ENCODE measurements around the gene CPLX4. TPM values are rescaled to one million over a fixed set of nuclear protein-coding genes. Genes with fewer than 3 reads are reported as not detected.

The CPLX4 gene
- total RNA-seq, 4 donors from 2014 or later, result not detected

DNA sequence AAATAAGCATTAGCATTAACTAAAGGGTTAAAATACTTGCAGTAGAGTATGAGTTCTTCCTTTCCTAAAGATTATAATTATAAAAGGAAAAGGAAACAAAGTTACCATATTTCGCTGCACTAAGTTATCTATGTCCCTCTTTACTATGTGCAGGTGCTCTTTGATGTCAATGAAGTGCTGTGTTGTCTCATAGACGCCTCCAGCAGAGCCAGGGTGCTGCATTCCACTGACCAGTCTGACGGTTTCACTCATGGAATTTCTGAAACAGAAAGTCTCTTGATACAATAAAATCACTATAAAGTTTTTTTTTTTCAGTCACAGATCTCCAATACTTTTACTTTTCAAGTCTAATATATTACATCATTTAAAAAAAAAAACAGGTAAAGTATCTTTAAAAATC, 14.5 kb upstream of the CPLX4 start:
- H3K4me1 ChIP-seq, result no peaks in the 10 kb centered on the region
- no peak for TF ChIP-seq CTCF (IDR thresholded peaks at IDR 0.05)
- TF ChIP-seq POLR2A (IDR thresholded peaks at IDR 0.05), result no peak
- no peaks in the 10 kb centered on the region for H3K27me3 ChIP-seq
- WGBS, 2 donors, result 85 to 91% methylated on average over 3 of the region's 3 CpGs
- H3K4me3 ChIP-seq (replicated peaks in 1 of 3), result no peak overlapping the region
- intact Hi-C loops (cut with DNase I), result no loop called here
- peaks cover 32 to 51% of the 10 kb centered on the region in 2 donors for H3K36me3 ChIP-seq
- H3K9me3 ChIP-seq, result no peaks in the 10 kb centered on the region
- H3K27ac ChIP-seq, result no peak overlapping the region
- DNase-seq, result no peak

- intact Hi-C loops (cut with DNase I), result no loop called here
- no peaks in the 10 kb centered on the region for H3K9me3 ChIP-seq
- DNase-seq, result no peak
- 96 to 97% methylated on average over 2 of the region's 2 CpGs for WGBS, 2 donors
- no peaks in the 10 kb centered on the region for H3K27me3 ChIP-seq
- TF ChIP-seq CTCF (IDR thresholded peaks at IDR 0.05) (no peak), POLR2A (IDR thresholded peaks at IDR 0.05) (no peak)
- no peaks in the 10 kb centered on the region for H3K4me1 ChIP-seq
- no peak overlapping the region for H3K4me3 ChIP-seq (replicated peaks in 1 of 3)
- peaks cover 17 to 52% of the 10 kb centered on the region in 2 donors for H3K36me3 ChIP-seq
- no peak overlapping the region for H3K27ac ChIP-seq
These were observed 10.2 kb upstream of the CPLX4 start for GRCh38 chr18:59328683-59329082.

DNA sequence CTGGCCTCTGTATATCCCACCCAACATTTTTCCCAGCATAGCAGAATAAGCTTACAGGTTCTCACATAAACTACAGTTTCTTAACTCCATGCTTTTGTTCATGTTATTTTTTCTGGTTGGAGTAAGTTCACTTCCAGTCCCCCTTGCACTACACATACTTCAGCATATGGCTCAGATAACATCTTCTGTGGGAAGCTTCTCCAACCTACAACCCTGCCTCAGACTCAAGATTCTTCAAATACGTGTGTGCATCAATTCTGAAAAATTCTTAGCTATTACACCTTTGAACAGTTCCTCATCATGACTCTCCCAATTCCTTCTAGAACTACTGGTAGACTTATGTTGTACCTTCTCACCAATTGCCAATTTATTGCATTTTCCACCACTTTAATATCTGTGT, 7.5 kb upstream of the CPLX4 start:
- DNase-seq, result no peak
- no peaks in the 10 kb centered on the region for H3K9me3 ChIP-seq
- no peaks in the 10 kb centered on the region for H3K27me3 ChIP-seq
- intact Hi-C loops (cut with DNase I), result no loop called here
- 96 to 100% methylated on average over 1 of the region's 1 CpG for WGBS, 2 donors
- H3K4me1 ChIP-seq, result no peaks in the 10 kb centered on the region
- no peak overlapping the region for H3K27ac ChIP-seq
- TF ChIP-seq CTCF (IDR thresholded peaks at IDR 0.05) (no peak), POLR2A (IDR thresholded peaks at IDR 0.05) (no peak)
- H3K36me3 ChIP-seq, result peaks cover 6 to 37% of the 10 kb centered on the region in 2 donors
- no peak overlapping the region for H3K4me3 ChIP-seq (replicated peaks in 1 of 3)

DNA sequence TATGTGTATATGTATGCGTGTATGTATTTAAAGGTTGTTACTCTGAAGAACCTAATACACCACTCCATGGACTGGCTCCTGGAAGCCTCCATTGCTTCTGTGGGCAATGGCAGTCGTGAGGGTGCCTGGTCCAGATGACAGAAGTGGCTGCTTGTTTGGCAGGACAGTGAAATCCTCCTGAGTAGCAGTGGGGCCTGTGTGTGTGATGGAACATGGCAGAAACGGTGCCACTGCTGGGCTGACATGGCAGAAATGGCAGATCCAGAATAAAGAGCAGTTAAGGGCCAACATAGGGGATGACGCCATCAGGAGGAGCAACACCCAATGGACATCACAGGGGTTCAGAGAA, 6.1 kb upstream of the CPLX4 start:
- WGBS, 2 donors, result 97% methylated on average over 4 of the region's 4 CpGs
- Histone ChIP-seq H3K4me1 (no peaks in the 10 kb centered on the region), H3K27me3 (no peaks in the 10 kb centered on the region), H3K4me3 (replicated peaks in 1 of 3) (no peak overlapping the region), H3K36me3 (peaks cover 6 to 27% of the 10 kb centered on the region in 2 donors), H3K9me3 (no peaks in the 10 kb centered on the region), H3K27ac (no peak overlapping the region)
- DNase-seq, result no peak
- no peak for TF ChIP-seq CTCF (IDR thresholded peaks at IDR 0.05)
- no peak for TF ChIP-seq POLR2A (IDR thresholded peaks at IDR 0.05)
- intact Hi-C loops (cut with DNase I), result no loop called here

DNA sequence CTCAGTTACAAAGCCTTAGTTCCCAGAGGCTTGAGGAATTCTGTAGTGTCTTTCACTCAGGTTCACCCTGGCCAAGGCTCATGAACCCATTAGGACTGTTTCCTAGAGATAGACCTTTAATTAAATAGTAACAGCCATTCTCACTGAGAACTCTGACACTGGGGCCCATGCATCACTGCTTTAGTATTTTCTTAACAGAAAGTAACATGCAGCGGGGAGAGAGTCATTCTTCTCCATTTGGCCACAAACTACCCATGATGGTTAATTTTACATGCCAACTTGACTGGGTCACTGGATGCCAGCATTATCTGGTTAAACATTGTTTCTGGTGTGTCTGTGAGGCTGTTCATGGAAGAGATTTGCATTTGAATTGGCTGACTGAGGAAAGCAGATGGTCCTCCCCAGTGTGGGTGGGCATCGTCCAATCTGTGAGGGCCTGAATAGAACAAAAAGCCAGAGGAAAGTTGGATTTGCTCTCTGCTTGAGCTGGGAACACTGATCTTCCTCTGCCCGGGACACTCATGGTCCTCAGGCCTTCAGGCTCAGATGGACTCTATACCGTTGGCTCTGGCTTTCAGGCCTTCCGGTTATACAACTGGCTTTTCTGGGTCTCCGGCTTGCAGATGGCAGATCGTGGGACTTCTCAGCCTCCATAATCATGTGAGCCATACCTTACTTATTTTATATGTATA, 5.6 kb upstream of the CPLX4 start:
- DNase-seq, result no peak
- WGBS, 2 donors, result 95 to 96% methylated on average over 7 of the region's 7 CpGs
- H3K27me3 ChIP-seq, result no peaks in the 10 kb centered on the region
- H3K36me3 ChIP-seq, result peaks cover 6 to 21% of the 10 kb centered on the region in 2 donors
- H3K4me3 ChIP-seq (replicated peaks in 1 of 3), result no peak overlapping the region
- no peaks in the 10 kb centered on the region for H3K4me1 ChIP-seq
- TF ChIP-seq CTCF (IDR thresholded peaks at IDR 0.05) (no peak), POLR2A (IDR thresholded peaks at IDR 0.05) (no peak)
- intact Hi-C loops (cut with DNase I), result no loop called here
- H3K9me3 ChIP-seq, result no peaks in the 10 kb centered on the region
- no peak overlapping the region for H3K27ac ChIP-seq

All from thyroid gland (tissue), 4 donors.